ENCODE measurements around the gene TFAM.

TFAM gene

DNA sequence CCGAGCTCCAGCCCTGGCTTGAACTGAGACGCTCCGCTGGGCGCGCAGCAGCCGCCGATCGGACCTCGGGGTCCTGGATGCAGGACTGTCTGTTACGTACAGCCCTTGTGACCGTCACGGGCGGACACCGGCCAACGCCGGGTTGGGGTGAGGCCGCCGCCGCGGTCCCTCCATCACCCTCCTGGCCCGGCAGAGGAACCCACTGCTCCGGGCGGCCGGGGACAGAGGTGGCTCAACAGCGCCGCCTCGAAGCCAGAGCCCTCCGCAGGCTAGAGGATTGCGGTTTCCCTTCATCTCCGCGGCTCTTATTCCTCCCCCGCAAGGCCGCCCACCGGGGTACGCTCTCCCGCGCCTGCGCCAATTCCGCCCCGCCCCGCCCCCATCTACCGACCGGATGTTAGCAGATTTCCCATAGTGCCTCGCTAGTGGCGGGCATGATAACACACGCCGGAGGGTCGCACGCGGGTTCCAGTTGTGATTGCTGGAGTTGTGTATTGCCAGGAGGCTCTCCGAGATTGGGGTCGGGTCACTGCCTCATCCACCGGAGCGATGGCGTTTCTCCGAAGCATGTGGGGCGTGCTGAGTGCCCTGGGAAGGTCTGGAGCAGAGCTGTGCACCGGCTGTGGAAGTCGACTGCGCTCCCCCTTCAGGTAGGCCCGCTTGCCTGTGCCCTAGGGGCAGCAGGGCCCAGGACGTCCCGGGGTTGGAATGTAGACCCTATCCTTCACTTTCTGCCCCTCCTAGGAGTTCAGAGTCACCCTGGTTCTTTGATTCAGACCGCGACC lies at the start of gene TFAM:
Gene TFAM (plus strand): TSS at position 412 of the 785 bp plus-strand sequence. CDS start 138 bp downstream, at position 550.
- DNase-seq (ENCODE audit: low read depth) = peak; percentile 97

DNA sequence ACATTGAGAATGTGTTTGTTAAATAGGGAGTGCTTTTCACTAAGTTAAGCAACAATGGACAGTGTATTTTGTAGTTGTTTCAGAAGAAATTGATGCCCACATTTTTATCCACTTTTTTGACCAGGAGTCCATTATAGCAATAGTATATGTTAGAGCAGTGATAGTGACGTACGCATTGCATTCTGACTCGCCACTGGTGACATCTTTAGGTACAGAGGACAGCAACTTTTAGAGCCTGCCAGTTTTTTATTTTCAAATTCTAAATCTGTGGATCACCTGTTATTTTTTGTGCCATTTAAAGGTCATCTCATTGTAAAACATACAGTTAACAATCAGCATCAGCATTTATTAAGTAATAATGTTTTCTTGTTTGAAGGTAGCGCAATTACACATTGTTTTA lies 49.0 kb upstream of the TFAM start:
- DNase-seq (ENCODE audit: low read depth) = no peak

DNA sequence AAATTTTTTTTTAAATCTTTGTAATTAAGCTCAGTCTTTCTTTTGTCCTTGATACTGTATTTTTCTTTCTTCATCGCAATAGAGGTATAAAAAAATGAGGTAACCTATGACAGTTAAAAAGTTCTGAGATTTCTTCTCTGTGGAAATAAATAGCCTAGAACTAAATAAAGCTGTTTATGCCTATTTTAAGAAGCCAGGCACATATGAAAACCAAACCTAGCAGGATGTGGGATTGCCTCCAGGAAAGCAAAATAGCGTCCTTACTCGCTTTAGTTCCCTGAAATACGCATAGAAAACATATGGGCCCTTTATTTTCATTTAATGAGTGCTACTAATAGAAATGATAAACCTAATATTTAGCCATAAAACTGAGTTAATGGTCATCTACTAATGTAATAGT lies 43.8 kb upstream of the TFAM start:
- DNase-seq (ENCODE audit: low read depth) = no peak

DNA sequence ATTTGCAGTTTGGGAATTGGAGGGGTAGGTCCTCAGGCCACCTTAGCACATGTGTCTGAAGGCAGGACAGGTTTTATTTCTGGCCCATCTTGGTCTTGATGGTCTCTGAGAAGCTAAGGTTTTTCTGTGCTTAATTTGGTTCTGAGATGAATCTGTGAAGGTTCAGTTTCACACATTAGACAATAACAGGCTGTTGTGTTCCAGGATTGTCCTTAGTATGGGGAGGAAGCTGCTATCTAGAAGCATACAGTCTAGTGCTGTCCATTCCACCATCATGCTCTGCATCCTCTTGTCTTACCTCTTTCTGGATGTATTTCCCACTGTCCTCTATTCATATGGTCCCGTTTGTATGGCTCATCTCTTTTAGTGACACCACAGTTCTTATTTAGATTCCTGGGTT lies 43.3 kb upstream of the TFAM start:
- no peak for DNase-seq (ENCODE audit: low read depth)

DNA sequence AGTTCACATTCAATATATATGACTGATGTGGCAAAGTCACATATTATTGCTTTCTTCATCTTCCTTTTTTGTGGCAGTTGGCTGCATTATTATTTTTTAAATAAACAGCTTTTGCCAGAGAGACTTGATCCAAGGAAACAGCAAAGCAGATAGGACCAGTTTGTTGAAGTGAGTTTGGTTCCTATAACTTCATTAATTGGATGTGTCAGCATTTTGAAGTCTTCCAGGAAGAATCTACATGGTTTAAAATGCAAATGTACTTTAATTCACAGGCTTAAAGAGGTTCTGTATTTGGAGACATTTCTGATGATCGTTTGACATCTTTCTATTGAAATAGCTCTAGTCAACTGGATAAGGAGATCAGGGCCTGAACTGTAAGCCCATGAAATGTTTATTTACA lies 37.2 kb upstream of the TFAM start:
- DNase-seq (ENCODE audit: low read depth) = no peak

DNA sequence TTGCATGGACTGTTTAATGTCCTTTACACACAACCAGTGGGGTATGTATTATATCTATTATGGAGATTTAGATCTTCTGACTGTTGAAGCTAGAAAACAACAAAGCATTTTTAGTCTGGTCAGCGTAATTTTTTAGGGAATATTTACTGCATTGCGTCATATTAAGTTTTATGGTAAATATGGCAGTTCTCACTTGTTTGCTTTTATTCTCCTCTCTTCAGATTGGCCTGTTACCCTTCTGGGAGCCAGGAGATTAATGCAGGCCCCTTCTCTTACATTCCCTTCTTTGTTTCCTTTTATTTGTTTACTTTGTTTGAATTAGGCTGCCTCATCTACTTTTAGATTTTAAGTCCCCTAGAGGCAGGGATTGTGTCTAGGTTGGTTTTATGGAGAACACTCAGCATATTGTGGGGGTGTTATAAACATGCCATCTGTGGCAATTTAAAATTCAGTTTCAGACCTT lies 36.6 kb upstream of the TFAM start:
- no peak for DNase-seq (ENCODE audit: low read depth)

DNA sequence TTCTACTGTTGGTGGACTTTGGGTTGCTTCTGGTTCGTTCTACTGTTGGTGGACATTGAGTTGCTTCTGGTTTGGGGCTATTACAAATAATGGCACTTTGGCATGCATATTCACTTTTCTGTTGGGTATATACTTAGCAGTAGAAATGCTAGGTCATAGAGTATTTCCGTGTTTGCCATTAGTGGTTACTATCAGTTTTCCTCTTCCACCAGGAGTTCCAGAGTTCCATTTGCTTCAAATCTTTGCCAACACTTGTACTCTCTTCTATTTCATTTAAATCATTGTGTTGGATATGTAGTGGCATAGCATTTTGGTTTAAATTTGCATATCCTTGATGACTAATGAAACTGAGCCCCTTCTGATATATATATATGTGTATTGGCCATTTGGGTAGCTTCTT lies 35.2 kb upstream of the TFAM start:
- DNase-seq (ENCODE audit: low read depth) = no peak

DNA sequence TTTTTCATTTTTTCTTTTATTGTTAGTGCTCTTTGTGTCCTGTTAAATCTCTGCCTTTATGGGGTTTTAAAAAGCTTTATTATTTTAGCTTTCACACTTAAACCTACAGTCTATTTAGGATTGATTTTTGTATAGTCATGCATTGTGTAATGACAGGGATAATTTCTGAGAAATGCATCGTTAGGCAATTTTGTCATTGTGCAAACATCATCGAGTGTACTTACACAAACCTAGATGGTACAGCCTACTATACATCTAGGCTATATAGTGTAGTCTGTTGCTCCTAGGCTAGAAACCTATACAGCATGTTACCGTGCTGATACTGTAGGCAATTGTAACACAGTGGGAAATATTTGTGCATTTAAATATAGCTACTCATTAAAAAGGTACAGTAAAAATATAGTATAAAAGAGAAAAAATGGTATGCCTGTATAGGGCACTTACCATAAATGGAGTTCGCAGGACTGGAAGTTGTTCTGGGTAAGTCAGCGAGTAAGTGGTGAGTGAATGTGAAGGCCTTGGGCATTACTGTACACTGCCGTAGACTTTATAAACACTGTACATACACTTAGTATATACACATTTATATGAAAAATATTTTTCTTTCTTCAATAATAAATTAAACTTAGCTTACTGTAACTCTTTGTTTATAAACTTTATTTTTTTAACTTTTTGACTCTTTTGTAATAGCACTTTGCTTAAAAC lies 34.4 kb upstream of the TFAM start:
- no peak for DNase-seq (ENCODE audit: low read depth)

DNA sequence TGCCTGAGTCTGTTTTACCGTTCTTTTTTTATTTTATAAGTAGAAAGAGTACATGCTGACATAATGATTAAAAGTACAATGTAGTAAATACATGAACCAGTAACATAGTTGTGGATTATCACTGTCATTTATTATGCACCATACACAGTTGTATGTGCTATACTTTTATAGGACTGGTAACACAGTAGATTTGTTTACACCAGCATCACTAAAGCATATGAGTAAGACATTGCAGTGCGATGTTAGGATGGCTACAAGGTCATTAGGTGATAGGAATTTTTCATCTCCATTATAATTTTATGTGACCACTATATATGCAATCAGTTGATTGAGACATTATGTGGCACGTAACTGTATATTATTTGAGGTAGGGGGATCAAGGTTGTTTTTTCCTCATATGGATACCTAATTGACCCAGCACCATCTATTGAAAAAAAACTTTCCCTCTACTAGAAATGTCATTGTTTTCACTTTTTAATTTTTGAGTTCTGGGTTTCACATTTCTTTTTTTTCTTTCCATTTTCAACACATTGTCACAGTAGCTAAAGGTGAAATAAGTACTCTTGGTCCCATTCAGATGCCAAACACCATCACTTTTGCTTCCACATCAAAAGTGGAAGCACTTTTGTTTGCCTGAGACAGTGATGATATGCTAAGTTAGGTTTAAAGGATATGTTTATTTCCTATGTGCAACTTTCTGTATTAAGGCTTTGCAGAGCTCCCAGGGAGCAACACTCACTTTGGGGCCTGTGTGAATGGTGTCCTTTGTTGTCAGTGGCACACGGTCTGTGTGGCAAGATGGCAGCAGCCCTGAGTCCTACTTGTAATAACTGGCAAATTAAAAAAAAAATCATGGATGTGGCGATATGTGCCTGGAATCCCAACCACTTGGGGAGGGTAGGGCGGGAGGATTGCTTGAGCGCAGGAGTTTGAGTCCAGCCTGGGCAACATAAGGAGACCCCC lies 33.3 kb upstream of the TFAM start:
- no peak for DNase-seq (ENCODE audit: low read depth)

DNA sequence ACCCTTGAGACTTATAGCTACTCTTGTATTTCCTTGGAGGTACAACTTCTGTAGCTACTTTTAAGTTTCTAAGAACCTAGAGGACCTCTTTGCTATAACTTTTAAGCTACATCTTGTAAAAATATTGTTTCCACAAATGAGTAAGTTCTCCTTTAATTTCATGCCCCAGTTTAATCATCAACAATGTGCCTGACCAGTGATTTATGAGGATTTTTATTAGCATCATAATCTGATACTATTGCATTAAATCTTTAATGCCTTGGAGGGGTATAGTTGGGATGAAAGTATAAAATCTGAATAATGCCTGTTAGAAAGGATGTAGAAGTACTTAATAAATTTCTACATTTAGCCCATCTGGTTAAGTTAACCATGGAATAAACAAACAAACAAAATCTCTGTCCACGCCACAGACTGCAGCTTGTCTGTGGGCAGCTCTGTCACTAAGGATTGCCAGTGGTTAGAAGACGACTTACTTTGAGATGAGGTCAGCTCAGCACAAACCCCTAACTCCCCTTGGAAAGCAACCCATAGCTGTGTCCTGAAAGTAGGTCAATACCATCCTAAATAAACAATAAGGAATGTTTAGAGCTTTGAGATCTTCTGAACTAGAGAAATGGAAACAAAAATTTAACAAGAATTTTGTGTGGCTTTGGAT lies 32.1 kb upstream of the TFAM start:
- DNase-seq (ENCODE audit: low read depth) = no peak

DNA sequence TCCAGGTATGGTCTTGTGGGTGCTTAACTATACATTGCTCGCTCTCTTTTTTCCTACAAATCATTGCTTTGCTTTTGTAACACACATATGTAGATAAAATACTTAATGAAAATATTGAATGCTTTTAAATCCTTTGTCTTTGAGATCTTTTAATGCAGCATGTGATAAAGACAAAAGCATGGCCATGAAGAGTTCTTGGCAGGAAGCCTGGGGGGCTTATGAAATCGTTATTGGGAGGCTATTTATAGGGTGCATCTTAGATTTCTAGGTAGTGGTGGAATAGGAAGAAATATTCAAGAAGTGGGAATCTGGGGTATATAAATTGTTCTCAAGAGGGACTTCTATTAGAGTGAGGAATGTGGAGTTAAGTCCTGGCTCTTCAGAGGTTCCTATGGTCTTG lies 28.5 kb upstream of the TFAM start:
- DNase-seq (ENCODE audit: low read depth) = no peak

DNA sequence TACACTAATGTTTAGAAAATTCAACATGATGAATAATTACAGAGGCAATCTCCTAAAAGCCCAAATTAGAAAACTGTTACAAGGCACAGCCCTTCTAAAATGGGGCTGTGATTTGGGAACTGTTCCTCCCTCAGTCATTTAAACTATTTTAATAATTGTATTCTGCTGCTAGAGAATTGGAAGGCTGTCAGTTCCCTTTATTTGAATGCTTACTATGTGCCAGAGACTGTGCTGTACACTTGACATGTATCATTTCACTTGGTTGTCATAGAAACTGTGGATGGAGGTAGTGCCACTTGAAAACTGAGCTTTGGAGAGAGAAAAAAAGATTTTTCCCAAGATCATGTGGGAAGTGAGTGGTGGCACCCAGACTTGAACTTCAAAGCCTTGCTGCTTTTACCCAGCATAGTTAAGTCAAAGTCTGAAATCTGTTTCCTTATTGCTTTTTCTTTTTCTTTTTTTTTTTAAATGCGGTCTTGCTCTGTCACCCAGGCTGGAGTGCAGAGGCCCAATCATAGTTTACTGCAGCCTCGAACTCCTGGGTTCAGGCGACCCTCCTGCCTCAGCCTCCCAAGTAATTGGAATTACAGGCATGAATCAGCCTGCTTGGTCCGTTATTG lies 26.8 kb upstream of the TFAM start:
- no peak for DNase-seq (ENCODE audit: low read depth)

DNA sequence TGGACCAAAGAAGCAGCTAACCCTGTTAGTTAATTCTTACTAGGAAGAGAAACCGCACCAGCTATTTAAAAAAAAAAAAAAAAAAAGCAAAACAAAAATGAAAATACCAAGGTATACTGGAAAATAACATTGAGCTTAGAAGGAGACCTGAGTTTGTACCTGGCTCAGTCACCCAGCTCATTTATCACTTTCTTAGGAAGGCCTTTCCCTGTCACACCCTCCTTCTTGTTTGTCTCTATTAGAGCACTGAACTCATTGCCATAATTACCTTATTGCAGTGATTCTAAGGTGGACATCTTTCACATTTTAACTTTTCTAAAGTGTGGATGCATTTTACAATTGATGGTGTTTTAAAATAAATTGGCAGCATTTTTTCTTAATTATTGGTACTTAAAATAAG lies 26.3 kb upstream of the TFAM start:
- no peak for DNase-seq (ENCODE audit: low read depth)

DNA sequence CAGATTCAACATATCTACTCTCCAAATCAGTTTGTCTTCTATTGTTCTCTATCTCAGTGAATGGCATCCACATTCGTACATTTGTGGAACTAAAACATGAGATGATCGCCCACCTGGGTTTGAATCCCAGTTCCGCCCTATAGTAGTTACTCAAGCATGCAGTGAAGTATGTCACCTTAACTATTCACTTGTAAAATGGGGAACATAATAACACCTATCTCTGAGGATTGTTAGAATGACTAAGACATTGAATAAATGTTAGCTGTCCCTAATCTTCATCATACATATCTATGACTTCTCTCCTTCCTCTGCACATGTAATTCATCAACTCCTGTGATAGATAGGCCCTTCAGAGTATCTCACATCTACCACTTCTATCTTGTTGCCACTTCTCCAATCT lies 25.7 kb upstream of the TFAM start:
- DNase-seq (ENCODE audit: low read depth) = no peak

DNA sequence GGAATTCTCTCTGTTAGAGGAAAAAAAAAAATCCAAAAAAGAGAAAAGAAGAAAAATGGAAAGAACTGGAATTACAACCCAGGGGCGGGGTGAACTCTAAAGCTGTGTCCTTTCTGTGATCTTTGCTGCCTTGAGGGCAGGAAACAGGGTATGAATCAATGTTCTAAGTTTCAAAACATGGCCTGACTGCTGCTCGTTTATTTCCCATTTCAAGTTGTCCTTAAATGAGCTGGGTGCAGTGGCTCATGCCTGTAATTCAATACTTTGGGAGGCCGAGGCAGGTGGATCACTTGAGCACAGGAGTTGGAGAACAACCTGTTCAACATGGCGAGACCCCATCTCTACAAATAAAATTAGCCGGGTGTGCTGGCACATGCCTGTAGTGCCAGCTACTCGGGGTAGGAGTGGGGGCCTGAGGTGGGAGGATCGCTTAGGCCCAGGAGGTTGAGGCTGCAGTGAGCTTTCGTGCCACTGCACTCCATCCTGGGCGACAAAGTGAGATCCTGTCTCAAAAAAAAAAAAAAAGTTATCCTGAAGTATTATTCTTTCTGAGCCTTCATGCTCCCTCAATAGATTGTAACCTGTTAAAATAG lies 24.7 kb upstream of the TFAM start:
- no peak for DNase-seq (ENCODE audit: low read depth)

DNA sequence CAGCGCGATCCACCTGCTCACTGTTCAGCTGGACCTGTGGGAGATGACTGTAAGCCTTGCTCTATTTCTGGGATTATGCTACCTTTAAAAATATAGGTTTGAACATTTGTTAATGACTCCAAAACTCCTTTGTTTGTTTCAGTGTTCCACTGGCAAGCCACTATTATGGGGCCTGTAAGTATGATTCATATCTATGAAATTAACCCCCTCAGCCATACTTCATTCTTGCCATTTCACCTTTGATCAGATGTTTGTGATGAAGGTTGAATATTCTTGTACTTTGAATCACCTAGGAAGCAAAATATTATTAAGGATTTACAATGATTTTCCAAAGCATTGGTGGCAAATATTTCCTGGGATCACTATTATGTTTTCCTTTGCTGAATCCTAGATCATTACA lies 23.9 kb upstream of the TFAM start:
- no peak for DNase-seq (ENCODE audit: low read depth)

DNA sequence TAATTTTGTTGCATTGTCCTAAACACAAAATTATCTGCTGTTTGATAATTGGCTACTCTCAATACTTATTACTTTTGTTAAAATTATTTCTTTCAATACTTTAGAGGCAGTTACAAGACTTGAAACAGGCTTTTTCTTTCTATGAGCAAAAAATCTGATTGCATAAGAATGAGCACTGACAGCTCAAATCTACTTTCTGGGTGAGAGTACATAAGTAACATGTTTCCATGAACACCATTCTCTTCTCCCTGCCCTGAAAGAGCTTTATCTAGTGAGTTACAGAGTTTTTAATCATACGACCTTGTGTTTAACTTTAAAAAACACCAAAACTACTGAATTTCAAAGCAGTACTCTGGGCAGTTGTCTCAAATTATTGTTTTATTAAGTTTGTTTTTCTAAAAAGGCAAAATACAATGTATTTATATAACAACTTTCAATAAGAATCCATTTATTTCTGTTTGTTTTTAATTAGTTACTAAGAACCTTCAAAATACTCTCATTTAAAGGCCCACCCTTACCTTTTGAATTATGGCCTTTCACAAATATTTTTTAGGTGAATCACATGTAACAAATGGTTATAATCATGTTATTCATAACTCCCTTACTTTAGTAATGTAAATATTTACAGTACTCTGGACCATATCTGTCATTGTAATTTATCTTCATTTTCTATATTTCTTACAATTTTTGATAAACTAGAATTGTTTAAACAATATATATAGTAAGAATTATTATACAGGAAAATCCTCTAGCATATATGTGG lies 23.0 kb upstream of the TFAM start:
- no peak for DNase-seq (ENCODE audit: low read depth)

DNA sequence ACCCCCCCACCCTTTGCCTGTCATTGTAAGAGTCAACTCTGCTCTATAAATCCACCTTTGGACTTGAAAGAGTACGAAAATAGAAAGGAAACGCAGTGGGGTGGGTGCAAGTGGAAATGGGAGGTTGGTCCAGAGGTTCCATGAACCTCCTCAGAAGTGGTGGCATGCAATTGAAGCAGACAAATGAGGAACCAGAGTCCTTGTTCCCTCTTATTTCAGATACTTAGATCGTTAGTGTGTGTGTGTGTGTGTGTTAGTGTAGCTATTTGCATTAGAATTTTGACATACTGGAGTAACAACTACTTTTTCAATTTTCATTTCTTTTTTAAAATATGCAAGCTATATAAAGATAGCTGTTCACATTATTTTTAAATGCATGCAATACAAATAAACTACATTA lies 18.1 kb upstream of the TFAM start:
- no peak for DNase-seq (ENCODE audit: low read depth)

DNA sequence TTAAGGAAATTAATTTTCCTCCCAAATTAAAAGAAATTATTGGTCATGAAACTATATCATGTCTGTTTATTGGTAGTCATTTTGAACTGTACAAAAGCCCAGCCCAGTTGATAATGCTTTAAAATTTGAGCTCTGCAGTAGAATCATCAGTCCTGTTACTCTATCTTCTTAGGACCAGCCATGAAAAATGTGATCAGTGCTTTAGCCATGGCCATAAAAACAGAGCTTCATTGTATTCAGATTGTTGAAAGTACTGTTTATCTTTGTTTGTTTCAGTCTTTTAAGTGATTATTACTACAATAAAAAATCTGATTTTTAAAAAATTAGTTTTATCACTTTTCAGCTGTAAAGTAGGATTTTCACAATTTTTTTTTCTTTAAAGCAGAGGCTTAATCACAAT lies 13.7 kb upstream of the TFAM start:
- DNase-seq (ENCODE audit: low read depth) = no peak
